Spleen (tissue), 7 donors: ENCODE results near the gene C3orf52.

Experiments used
- CTCF ChIP-seq, 11 experiments: fragments of 200-600 bp in 7 of 11; fragments of 450-650 bp in 4 of 11; sonication (generic) in 4 of 11; IDR thresholded peaks in 8 of 11; conservative IDR thresholded peaks in 3 of 11; 1 replicate in 7 of 11; 2 replicates in 4 of 11; pipeline versions ENCODE4 v1.4.0 to v1.8.0; 2016 to 2021; ENCODE audit warnings: antibody characterized with exemption in 11 of 11, inconsistent platforms in 4 of 11, mild to moderate bottlenecking in 1 of 11
- POLR2A ChIP-seq, 3 donors: fragments of 450-650 bp; IDR thresholded peaks; one replicate each; pipeline ENCODE4 v1.5.1; 2017; ENCODE audit warnings: antibody characterized with exemption in 3 of 3, mild to moderate bottlenecking in 1 of 3
- POLR2AphosphoS5 ChIP-seq, 3 donors: sonication (generic); formaldehyde crosslinking; IDR thresholded peaks; one replicate each; pipeline ENCODE4 v1.5.1; 2017; ENCODE audit warnings: antibody characterized with exemption in 3 of 3
- donor health status: DM: no; HTN: no; CAD: no; lungs with moderate emphysema.
- donor health status: DM: no; HTN: no; CAD: no.
- donor health status: DM: no; HTN: no; CAD: no.

DNA sequence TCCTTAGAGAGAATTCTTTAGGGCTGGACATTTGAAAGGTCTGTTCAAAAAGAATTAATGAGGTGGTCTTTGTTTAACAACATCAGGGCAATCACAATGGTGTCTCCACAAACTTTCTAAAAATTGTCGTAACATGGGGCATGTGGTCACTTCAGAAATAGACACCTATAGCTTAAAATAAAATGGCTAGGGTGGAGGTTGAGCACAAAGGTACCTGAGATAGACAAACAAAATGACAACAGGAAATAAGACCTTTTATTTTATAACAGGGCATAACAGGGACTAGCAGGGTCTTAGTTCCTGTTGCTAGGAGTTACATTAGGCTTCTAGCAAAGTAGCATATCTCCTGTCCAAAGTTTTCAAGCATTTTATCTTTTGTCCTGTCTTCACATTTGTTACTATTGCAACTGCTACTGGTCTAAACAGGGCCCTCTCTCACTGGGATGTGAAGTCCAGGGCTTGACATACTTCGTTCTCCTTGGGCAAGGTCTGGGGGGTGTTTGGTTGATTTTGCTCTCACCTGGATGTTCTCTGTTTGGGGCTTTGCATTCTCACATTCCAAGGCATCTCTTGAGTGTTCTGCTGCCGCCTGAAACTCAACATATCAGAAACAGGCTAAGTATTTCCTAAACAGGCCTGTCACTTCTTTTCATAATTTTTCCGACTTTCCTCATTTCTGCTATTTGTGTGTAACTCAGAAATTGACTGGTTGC lies 43.9 kb downstream of the C3orf52 start:
- no peak for TF ChIP-seq CTCF (IDR thresholded peaks at IDR 0.05 in 8 of 11, conservative IDR thresholded peaks at IDR 0.05 in 3 of 11)
- TF ChIP-seq POLR2A (IDR thresholded peaks at IDR 0.05): no peak
- no peak for TF ChIP-seq POLR2AphosphoS5 (IDR thresholded peaks at IDR 0.05)
